ENCODE results near the gene GUCA2B.

GUCA2B gene

DNA sequence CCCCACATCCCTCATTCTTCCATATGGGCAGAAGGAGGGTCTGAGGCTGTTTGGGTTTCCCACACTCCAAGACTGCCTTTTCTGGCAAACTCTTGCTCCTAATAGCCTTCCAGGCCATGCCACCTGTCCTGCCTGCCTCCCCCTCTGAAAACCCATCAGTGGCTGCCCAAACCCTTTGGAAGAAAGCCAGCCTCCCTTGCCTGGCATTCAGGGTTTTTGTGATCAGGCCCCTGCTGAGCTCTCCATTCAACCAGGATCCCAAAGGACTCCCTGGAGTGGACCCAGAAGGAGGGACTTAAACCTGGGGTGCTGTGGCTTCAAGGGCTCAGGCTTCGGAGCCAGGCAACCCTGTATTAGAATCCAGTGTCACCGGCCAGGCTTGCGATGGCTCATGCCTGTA lies 15.6 kb downstream of the GUCA2B start:
- no peak for DNase-seq

DNA sequence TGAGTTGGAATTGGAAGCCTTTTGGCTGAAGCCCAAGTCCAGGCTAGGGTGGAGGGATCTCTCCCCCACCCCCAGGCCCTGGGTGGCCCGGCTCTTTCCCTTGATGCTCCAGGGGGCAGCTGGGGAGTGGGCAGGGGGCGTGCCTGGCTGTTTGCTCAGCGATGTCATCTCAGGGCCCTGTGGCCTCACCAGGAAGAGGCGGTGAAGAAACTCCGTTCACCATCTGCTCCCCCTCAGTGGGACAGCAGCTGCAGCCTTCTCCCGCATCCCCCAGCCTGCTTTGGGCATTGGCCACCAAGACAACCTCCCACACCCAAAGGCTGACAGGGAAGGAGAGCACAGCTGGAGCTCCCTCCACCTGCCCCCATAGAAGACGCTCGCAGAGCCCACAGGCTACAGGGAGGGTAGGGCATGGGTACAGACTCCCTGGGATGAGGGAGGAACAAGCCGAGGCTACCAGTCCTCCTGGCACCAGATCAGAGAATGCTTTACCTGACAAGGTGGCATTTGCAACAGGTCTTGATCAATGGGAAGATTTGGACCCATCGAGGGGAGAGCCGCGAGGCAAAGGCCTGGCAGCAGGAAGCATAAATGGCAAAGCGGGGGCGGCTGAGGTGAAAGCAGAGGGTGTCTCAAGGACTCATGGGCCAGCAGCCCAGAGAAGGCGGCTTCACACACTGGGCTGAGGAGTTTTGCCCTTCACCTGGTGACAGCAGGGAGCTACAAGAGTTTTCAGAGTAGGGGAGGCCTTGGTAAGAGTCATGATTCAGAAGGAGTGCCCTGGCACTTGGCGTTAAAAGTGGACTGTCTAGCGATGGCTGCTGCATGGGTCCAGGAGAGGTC lies 17.8 kb downstream of the GUCA2B start:
- no peak for DNase-seq

DNA sequence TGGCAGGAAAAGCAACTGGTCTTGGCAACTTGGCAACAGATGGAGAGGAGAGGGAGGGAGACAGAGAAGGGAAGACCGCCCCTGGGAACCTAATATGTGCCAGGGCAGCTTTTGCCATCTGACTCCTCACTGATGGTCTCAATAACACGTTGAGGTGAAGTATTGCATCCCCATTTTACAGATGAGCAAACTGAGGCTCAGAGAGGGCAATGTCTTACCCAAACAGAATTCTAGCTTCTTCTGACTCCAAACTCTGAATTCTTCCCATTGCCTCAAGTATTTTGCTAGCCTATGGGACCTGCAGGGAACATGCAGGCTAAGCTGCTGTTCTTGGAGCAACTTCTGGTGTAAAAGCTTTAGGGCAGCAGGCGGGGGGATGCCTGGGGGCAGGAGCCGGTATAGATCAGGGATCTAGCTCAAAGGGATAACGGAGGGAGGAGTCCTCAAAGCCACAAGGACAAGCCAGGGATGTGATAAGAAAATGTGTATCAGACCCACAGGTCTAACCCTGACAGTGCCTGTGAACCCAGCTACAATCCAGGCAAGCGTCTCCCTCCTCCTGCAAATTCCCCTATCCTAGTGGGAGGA lies 18.6 kb downstream of the GUCA2B start:
- DNase-seq: no peak

DNA sequence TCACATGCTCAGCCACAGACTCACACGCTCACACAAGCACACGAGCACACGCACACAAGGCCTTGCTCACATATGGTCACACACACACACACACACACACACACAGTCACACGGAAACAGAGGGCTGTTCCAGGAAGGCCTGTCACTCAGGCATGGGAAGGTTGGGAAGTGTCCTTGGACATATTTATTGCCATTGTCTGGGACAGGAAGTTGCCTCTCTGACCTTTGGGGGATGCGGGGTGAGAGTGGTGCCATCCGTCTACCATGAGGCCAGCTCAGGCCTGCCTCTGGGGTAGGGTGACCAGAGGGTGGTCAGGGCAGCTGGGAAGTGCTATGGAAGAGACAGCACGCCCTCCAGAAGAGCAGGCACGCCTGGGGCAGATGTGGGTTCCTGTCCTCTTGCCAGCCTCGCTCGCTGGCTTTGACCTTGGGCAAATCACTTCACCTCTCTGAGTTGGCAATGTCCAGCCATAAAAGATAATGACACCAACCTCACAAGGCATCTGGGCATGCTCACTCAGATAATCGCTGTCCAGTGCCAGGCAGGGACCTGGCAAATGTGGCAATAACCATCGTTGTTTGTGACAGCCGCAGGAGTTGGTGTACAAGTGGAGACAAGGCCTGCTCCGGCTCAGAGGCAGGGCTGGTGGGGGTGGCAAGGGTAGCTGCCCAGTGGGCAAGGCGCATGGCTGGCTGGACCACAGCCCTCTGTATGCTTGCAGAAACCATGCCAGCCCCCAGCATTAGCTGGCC lies 19.3 kb downstream of the GUCA2B start:
- DNase-seq: no peak

DNA sequence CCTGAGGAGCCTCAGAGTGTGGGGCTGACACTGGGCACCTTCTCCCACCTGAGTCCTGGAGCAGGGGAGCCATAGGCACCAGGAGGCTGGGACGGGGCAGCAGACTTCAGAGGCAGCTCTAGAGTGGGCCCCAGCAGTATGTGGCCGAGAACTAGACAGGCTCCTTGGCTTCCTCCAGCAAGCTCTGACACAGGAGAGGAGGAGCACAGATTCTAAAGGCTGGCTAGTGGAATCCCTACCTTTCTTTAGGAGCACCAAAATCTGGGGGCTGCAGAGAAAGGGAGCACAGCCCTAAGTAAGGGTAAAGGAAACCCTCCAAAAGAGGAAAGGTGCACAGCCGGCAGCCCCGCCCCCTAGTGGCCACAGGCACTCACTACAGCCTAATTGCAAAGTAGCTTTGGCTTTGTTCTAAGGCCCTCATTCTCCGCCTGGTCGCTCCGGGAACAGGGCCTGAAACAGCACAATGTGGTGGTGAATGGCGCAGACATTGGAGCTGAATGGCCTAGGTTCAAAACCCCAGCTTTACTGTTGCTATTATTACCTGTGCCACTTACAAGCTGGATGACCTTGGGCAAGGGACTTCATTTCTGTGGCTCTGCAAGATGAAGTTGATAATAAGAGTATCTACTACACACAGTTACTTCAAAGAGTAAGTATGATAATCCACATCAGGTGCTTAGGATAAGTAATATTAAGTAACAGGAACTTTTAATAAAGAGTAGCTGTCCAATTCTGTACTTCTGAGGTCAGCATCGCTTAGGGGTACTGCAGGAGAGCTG lies 20.1 kb downstream of the GUCA2B start:
- peak; percentile 78 for DNase-seq

DNA sequence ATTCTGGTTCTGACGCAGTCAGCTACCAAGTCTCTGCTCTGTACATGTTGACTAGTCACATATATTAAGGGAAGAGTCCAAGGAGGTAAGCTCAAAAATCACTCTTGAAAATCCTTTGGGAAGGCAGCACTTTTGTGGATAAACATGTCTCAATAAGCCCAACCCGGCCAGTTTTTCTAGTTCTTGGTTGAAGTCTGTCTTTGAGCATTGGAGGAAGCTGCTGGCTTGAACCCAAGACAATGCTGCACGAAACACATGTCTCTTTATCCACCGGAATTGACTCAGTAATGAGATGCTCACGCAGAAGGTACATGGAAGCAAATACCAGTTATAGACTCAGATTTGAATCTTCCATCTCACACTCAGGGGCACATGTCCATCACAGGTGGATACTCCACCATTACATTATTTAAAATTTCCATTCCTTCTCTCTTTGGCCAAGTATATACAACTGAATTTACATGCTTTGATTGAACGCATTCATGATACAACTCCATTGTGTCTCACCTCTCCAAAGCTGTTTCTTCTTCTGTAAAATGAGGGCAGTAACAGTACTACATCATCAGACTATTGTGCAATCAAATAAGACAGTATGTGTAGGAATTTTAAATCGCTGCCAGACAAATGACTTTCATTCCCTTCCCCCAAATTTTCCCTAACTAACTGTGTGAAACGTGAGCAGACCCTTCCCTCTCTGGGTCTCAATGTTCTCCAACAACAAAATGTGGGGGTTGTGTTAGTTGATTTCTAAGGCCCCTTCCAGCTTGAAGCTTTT lies 20.9 kb downstream of the GUCA2B start:
- DNase-seq: no peak

DNA sequence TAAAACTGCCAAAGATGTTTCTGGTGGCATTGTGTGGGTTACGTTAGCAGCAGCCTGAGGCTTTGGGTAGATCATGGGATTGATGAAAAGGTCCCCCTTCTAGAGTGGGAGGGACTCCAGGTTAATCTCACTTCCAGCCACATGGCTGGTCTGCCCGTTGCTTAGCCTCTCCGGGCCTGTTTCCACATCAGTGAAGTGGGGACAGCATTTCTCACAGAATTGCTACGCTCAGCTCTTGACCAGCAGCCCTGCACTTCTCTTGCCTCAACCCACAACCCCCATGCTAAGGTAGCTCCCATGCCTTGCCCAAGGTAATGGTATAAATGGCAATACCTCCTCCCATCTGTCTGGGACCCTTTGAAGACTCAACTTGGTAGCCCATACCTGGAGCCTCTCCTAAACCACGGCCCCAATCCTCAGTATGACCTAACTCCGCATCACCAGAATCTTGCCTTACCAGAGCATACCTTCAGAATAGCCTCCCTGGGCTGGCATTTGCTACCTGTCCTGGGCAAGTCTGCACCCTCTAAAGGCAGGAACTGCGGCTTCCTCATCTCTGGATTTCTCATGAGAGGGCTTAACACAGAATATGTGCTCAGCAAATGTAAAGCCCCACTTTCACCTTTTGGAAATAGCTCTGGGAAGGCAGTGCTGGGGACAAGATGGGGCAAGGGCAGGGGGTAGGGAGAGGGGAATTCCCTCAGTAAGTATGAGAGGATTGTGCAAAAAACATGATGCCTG lies 22.3 kb downstream of the GUCA2B start:
- DNase-seq: no peak

DNA sequence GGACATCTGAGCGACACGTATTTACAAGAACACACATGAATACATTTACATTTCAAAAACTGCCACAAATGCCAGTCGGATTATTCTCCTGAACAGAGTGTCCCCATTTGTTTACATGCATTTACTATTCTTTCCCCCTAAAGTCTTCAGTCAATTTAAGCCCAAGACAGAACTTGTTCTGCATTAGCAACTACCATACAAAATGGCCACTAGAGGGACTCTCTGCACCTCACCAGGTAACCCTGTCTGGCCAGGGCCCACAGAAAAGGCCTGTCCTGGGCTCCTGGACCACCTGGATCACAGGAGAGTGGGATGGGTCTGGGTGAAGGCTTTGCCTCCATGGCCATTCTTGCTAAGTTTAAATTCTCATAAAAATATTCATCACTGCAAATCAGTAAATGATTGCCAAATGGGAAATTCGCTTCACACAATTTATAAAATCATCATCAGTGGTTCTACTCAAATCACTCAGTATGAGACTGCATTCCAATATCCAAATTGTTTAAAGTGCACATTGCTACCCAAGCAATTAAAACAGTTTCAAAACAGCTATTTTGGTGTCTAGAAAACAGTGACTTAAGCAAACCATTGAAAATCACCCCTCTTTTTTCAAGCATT lies 23.8 kb downstream of the GUCA2B start:
- no peak for DNase-seq

DNA sequence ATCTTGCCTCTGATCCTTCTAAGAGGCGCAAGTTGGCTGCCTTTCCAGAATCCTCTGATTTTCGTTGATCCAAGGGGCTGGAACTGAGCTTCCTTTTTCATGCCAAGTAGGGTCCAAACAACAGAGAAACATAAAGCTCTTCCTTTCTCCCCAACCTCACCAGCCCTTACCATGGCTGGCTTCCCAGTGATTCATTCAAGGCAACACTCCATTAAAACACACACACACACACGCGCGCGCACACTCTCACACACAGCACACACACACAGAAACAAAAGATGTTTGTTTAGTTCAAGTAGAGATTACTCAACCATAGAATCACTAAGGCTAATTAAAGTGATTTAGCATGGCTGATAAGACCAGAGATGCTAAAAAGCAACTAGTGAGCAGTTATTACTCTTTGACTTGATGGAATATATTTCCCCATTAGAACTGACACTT lies 24.4 kb downstream of the GUCA2B start:
- DNase-seq: no peak

DNA sequence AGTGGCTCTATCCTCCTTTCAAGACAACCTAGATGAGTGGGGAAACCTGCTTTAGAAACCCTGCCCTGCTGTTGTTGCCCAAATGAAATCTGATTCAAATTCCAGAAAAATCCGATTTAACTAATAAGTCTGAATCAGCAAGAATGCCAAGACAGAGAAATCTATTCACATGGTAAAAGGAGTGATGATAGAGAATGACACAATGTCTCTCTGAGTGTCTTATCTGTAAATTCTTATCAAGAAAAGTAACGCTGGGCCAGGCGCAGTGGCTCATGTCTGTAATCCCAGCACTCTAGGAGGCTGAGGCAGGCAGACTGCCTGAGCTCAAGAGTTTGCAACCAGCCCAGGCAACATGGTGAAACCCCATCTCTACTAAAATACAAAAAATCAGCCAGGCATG lies 25.0 kb downstream of the GUCA2B start:
- DNase-seq: no peak

DNA sequence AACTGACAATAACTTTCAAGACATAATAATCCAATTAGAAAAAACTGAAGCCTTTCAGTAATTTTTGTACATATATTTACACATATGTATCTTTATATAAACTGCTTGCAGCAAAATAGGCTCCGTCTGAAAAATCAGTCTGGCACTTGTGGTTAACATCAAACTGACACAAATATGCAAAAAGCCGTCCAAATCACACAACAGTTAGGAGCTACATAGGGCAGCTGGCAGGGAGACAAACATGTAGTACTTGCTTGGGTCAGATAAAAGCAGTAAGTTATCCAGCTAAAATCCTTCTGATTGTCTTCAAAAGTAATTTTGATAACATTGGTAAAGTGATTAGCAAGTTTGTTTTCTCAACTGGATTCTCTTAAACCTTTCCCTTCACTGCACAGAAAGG lies 26.1 kb downstream of the GUCA2B start:
- no peak for DNase-seq

DNA sequence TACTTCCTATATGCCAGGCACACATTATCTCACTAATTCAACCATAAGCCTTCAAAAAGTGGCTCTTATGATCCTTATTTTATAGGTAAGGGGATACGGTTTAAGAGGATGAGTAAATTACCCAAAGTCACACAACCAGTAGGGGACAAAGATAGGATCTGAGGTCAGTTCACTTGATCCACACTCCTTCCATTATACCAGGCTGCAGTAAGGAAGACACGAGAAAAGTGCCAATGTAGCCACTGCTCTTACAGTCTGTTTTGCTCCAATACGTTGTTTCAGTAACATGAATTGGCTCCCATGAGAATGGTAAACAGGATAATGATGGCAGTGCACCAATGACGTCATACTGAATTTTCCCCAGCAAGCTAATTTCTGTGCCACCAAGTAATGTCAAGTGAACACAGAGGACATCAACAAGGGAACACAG lies 26.7 kb downstream of the GUCA2B start:
- no peak for DNase-seq

DNA sequence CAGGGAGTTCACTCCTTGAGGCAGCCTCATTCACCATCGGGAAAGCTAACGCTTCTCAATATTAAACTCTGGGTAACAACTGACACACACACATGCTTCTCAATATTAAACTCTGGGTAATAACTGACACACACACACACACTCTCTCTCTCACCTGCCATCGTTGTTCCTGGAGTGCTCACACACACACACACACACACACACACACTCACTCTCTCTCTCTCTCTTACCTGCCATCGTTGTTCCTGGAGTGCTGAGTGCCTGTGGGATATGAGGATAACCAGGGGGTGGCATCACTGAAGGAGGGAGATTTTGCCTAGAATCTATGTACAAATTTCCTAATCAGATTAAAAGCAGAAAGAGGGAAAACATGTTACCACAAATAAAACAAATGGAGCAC lies 28.5 kb downstream of the GUCA2B start:
- no peak for DNase-seq

DNA sequence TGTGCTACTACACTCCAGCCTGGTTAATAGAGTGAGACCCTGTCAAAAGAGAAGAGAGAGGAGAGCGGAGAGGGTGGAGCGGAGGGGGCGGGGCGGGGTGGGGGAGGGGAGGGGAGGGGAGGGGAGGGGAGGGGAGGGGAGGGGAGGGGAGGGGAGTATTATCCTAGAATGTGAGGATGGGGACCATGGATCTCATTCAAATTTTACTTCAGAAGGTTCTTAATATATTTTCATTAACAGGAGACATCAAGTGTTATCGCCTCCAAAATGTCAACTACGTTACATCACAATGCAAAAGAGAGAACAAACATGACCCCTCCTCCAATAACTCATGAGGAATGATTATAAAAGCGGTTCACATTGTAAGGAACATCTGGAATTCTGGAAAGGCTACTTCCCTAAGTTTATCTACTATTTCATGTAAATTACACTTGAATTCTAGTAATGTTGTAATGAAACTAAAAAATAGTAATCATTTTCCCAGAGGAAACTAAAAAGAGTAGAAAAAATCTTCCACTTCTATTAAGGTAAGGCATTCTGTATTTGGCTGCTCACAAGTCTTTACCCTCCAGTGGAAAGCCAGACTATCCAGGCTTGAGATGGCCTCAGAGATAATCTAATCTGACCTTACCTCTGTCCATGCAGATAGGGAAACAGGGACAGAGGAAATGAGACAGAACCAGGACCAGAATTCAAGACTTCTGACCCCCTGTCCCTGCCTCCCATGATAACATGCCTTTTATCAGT lies 30.2 kb downstream of the GUCA2B start:
- DNase-seq: no peak

DNA sequence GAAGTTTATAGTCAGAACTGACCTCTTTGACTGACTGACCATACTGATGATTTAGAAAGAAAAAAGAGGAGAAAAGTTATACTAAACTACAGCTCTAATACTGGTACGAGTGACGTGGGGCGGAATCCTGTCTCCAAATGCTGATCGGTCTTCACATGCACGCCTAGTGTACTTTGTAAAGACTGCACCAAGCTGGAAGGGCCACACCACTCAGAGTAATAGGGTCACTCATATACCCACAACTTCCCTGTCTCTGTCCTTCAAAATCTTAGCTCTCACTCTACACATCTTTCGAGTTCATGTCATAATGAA lies 30.7 kb downstream of the GUCA2B start:
- DNase-seq: no peak

DNA sequence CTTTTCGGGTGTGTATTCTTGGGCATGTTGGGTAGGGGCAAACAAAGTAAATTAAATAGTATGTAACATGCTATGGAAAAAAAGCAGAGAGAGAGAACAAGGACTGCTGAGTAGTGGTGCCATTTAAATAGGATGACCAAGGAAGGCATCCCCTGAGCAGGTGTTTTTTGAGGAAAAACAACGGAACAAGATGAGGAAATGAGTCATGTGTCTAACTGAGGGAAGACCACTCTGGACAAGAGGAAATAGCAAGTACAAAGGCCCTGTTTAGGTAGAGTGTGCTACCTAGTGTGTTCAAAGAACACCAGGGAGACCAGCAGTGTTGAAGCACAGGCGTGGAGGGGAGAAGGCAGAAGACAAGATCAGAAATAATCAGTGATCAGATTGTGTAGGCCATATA lies 31.4 kb downstream of the GUCA2B start:
- DNase-seq: no peak

DNA sequence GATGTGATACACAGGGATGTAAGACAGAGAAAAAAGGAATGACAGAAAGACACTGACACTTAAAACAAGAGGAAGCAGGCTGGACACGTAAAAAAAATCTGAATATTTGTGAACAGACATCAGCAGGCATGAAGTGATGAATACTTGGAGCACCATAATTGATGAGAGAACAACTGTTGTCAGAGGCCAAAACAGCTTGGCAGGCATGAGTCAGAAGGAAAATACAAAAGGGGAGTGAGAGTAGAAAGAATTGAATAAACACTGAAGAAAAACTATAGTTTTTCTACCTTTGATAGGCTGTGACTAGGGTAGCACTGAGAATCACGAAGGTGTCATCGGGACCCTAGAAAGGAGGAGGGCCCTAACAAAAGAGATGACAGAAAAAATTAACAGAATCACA lies 32.9 kb downstream of the GUCA2B start:
- no peak for DNase-seq

DNA sequence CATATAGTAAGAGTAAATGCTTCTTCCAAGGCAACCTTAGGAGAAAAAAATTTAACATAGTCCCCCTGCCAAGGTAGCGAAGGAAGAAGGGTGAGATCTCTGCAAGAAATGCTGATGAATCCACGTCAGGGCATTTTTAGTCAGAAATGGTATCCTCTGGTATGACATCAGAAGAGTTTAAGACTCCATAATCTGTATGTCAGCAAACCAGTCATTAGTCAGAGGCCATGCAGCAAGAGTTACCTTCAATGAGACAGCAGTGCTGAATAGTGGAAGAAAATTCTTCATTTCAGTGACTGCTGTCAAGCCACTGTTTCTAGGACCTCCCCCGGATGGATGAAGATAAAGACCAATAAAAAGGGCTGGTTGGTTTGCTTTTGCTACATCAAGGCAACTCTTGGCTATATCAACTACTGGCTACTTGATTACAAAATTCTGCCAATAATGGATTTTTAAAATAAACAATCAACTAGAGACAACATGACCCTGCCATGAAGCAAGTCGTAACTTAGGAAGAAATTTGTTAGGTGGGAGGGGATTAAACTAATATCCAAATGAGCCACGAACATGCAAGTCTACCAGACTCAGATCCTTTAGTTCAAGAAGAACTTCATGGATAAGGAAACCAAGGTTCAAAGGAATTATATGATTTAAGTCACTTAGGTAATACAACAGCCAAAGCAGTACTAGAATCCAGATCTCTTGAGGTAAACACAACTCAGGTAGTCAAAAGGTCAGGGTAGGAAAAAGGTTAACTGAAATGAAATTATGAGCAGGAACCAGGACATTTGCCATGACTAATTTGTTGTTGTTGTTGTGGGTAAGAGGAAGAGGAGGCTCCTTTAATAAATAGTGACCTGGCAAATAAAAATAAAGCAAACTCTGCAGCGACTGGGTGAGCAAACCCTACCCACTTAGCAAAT lies 37.0 kb downstream of the GUCA2B start:
- DNase-seq: no peak

DNA sequence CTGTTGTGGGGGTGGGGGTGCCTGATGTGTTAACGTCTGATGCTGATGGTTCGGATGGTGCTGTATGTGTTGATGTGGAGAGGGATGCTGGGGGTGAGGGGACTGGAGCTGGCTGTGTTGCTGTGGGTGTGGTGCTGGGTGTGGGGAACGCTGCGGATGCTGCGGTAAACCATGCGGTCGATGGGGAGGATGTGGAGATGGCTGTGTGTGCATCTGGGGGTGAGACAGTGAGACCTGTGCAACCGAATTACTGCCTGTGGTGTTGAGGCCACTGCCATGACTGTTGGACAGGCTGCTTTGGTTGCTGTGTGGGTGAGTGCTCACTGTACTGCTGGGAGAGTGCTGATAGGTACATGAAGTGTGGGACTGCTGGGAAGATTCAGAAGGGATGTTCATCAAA lies 38.1 kb downstream of the GUCA2B start:
- no peak for DNase-seq

Measured in right forelimb (tissue), 1 donor.